SH-SY5Y (cell line): ENCODE measurements around the gene TMEM132A.

ENCODE experiments used
- GATA2 ChIP-seq: IDR thresholded peaks from 2 replicates; pipeline ENCODE4 v1.6.1; 2011; ENCODE audit warnings: mild to moderate bottlenecking, low read depth, low read length
- GATA3 ChIP-seq: IDR thresholded peaks from 2 replicates; pipeline ENCODE4 v1.6.1; 2011; ENCODE audit warnings: low read depth, mild to moderate bottlenecking, low read length, moderate library complexity

The TMEM132A gene

DNA sequence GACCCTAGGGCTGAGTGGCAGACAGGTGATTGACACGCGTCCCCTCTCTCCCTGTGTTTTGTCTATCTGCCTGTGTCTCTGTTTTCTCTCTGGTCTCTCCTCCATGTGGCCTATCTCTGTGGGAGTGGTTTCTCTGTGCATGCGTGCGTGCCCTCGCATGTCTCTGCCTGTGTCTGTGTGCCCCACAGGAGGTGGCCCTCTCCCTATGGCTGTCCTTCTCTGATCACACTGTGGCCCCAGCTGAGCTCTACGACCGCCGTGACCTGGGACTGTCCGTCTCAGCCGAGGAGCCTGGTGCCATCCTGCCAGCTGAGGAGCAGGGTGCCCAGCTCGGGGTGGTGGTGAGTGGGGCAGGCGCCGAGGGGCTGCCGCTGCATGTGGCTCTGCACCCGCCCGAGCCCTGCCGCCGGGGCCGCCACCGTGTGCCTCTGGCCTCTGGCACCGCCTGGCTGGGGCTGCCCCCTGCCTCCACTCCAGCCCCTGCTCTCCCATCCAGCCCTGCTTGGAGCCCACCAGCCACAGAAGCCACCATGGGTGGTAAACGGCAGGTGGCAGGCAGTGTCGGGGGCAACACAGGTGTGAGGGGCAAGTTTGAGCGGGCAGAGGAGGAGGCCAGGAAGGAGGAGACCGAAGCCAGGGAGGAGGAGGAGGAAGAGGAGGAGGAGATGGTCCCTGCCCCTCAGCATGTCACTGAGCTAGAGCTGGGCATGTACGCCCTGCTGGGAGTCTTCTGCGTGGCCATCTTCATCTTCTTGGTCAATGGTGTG, 11.6 kb downstream of the TMEM132A start:
- TF ChIP-seq GATA3 (no peak), GATA2 (no peak)

GRCh38 chr11:60936467-60937143, 12.3 kb downstream of the TMEM132A start:
- TF ChIP-seq GATA3 (no peak), GATA2 (no peak)

- TF ChIP-seq GATA2 (no peak), GATA3 (no peak)
Measured at GRCh38 chr11:60937144-60937527, 12.9 kb downstream of the TMEM132A start.

DNA sequence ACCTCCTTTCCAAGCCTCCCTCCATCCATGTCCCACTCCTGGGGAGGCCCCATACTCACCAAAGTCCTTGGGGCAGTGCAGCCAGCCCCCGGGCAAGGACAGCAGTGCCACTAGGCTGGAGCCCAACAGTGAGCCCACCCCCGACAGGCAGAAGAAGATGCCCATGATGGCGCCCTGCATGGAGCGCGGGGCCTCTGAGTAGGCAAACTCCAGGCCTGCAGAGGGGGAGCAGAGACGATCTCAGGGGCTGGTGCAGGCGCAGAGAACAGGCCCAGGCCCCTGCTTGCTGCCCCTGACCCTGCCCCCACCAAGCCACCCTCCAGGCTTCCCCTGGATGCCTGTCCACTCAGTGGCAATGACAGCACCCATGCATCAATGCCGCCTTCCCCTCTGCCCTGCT, 13.6 kb downstream of the TMEM132A start:
- no peak for TF ChIP-seq GATA2
- TF ChIP-seq GATA3 = no peak

DNA sequence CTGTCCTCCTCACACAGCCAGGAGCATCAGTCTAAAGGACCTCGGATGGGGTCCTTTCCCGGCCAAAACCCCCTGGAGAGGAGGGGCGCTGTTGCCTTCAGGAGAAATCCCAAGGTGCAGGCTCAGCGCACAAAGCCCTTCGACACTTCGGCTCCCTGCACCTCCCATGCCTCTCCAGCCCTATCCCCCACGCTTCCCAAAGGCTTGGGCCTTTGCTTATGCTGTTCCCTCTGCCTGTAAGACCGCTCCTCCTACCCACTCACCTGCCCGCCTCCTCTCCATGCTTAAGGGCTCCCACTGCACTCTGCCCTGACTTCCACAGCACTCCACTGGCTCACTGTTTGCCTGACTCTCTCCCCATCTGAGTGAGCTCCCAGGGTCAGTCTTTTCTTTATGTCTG, 14.2 kb downstream of the TMEM132A start:
- TF ChIP-seq GATA3 (no peak), GATA2 (no peak)

DNA sequence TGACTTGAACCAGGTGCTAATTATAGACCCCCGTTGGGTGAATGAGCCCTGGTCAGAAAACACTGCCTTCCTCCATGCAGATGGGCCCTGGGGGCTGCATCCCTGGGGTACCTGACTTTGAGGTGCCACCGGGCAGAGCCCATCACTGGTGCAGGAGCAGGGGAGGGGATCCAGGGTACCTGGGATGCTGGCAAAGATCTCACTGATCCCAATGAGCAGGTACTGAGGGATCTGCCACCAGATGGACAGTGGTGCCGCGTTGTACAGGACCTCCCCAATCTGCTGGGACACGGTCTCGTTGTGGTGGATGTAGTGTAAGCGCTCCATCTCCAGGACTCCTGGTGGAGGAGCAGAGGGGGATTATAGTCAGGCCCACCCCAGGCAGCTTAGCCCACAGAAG, 15.0 kb downstream of the TMEM132A start:
- no peak for TF ChIP-seq GATA2
- no peak for TF ChIP-seq GATA3

- TF ChIP-seq GATA2 = no peak
- TF ChIP-seq GATA3 = no peak
Measured at GRCh38 chr11:60939855-60940254, 15.6 kb downstream of the TMEM132A start.

DNA sequence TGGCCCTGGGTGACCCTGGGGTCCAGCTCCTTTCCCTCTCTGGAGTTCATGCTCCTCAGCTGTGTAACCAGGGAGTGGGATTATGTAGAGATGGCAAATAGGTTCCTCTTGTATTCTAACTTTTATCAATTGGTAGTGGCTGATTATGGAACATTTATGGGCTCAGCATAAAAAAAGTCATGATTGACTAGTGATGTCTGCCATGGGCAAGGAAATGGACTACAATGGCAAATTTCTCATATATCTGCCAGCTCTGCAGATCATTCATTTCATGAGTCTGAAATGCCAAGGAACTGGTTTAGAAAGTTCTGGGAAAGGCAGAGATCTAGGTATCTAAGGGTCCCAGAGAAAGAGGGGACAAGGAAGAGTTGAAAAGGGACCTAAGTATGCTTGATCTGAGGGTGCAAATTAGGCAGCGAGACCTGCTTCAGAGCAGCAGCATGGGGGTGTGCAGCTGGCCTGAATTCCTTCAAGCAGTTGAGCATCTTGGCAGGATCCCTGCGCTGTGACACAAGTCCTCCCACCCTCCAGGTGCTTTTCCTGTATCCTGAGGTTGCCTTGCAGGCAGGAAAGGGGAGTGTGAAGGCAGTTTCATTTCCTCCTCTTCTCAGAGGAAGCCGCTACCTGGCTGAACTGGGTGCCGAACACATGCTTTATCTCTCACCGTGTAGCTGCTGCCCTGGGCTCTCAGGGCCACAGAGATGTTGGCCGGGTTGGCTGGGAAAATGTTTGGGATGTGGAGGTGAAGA, 17.3 kb downstream of the TMEM132A start:
- TF ChIP-seq GATA2 = no peak

GRCh38 chr11:60942219-60942618, 18.0 kb downstream of the TMEM132A start:
- no peak for TF ChIP-seq GATA3
- no peak for TF ChIP-seq GATA2

DNA sequence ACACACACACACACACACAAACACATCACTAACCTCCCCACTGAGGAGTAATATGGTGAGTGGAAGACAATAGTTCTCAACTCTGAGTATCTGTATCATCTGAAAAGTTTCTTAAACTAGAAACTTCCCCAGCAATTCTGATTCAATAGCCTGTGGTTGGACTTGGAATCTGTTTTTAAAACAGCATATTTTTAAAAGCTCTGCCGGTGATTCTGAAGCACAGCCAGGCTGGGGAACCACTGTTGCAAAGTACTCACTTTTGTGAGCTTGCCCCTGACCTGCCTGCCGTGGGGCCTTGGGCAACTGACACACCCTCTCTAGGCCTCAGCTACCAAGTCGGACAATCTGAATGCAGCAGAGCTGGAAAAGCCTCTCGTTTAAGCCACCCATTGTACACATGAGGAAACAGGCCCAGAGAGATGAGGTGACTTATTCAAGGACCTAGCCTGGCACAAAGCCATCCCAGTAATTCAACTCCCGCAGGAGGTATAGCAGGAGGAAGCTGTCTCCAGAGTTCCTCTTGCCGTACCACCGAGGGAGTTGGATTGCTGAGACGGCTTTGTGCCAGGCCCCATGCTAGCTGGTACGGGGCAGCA, 18.8 kb downstream of the TMEM132A start:
- no peak for TF ChIP-seq GATA3
- TF ChIP-seq GATA2 = no peak

GRCh38 chr11:60944490-60945294, 20.4 kb downstream of the TMEM132A start:
- TF ChIP-seq GATA2 (no peak), GATA3 (no peak)

GRCh38 chr11:60945295-60945667, 21.0 kb downstream of the TMEM132A start:
- TF ChIP-seq GATA3 (no peak), GATA2 (no peak)

DNA sequence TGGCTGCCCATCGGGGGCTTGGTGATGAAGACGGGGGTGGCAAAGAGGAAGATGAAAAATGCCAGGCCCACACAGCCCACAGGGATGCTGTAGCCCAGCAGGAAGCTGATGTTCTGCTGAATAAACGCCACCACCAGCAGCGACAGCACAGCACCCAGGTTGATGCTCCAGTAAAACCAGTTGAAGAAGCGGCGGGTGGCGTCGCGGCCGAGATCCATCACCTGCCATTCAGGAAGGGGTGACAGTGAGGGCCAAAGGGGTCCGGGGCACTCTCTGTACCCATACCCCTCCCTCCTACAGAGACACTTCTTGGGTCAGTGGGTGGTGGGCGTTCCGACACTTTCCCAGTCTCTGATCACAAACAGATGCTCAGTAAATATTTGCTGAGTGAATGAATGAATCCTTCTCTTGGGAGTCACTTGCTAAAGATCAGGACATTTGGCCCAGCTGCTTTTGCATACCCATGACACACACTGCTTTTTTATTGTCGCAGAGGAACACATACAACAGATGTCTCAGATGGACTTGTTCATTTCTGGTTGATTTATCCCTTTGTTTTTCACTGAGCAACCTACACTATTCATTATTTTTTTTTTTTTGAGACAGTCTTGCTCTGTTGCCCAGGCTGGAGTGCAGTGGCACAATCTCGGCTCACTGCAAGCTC, 22.5 kb downstream of the TMEM132A start:
- no peak for TF ChIP-seq GATA3
- no peak for TF ChIP-seq GATA2
